GM10266 (cell line): Measurements from ENCODE around the gene KANSL1L.

ENCODE experiments used
- DNase-seq: peaks from one replicate; pipeline ENCODE4 v3.0.0; 2012; ENCODE audit errors: extremely low spot score
- TF ChIP-seq, protein P1 (sequence below): IDR thresholded peaks from 2 replicates; pipeline ENCODE4 v1.5.1; 2012; ENCODE audit warnings: mild to moderate bottlenecking, low read depth; ENCODE audit not compliant: control insufficient read depth, insufficient read depth; ENCODE audit errors: missing control alignments

The KANSL1L gene

DNA sequence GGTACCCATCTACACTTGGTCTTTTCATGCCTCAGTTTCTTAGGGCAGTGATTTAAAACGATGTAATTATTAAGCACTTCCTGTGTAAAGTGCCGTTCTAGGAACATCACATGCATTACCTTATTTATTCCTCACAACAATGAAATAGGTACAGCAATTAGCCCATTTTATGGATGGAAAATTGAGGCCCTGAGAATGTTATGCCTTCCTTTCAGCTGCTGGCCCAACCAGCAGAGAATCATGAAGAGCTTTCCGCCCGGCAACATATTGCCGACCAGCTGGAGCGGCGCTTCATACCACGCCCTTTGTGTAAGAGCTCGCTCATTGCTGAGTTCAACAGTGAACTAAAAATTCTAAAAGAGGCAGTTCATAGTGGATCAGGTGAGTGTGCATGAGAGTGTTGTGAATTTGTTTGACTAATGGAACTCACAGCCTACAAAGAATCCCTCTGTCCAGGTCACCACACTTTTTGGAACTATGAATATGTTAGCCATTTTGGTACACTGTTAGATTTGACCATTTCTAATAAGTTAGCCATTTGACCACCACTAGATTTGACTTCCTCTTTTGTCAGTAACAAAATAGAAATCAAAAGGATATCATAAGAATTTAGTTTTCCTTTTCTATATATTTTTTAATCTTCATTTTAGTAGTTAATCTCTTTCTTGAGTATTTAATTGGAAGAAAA is 194.4 kb downstream of the KANSL1L start:
- TF ChIP-seq, protein P1, sequence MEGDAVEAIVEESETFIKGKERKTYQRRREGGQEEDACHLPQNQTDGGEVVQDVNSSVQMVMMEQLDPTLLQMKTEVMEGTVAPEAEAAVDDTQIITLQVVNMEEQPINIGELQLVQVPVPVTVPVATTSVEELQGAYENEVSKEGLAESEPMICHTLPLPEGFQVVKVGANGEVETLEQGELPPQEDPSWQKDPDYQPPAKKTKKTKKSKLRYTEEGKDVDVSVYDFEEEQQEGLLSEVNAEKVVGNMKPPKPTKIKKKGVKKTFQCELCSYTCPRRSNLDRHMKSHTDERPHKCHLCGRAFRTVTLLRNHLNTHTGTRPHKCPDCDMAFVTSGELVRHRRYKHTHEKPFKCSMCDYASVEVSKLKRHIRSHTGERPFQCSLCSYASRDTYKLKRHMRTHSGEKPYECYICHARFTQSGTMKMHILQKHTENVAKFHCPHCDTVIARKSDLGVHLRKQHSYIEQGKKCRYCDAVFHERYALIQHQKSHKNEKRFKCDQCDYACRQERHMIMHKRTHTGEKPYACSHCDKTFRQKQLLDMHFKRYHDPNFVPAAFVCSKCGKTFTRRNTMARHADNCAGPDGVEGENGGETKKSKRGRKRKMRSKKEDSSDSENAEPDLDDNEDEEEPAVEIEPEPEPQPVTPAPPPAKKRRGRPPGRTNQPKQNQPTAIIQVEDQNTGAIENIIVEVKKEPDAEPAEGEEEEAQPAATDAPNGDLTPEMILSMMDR, result no peak
- no peak for DNase-seq

DNA sequence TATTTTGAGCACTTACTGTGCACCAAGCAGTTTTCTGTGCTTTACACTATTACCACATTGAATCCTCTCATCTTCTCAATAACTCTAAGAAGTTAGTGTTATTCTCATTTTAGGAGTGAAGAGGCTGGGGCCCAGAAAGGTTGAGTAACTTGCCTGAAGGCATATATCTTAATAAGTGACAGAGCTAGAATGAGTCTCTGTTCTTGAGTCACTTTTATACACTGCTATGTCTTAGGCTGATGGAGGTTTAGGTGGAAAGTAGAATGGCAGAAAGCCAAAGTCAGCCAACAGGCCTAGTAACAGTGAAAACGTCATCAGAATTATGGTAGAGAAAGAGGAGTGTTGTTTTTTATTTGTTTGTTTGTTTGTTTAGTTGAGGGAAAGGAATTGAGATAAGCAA is 196.6 kb downstream of the KANSL1L start:
- no peak for DNase-seq
- TF ChIP-seq, protein P1, result no peak

DNA sequence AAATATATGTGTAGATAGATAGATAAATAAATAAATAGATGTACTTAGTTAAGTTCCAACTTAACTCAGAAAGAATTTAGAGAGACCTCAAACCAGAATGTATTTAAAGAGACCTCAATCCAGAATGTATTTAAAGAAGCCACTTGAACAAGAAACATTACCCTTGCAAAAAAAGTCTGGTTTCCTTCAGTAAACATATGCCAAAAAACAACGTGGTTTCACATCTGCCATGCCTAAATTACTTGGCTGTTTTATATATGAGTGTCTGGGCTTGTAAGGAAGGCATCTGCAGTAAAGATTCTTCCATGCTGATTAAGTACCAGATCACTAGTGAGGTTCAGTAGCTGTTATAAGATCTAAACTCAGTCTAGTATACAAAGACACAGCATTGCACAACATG is 197.9 kb downstream of the KANSL1L start:
- no peak for DNase-seq
- TF ChIP-seq, protein P1, result no peak
